Ureter (tissue), 1 donor: ENCODE measurements around the gene CACNA1B. TPM values are rescaled to one million over a fixed set of nuclear protein-coding genes. Genes with fewer than 3 reads are reported as not detected.

ENCODE experiments used
- DNase-seq: peaks from one replicate; pipeline ENCODE4 v3.0.0-alpha.2; 2020; ENCODE audit warnings: low spot score
- total RNA-seq: library from RNA; stranded (reverse); gene quantifications from one replicate; pipeline ENCODE4 v1.2.4, GENCODE V29; 2023
- donor health status: DM: yes; HTN: yes; CAD: no.

The CACNA1B gene
- total RNA-seq, 1 donor from 2014 or later: 0.23 TPM

GRCh38 chr9:137918331-137919094 lies 40.9 kb downstream of the CACNA1B start:
- no peak for DNase-seq

- DNase-seq: no peak
Observed at GRCh38 chr9:137919095-137919465, 41.5 kb downstream of the CACNA1B start.

- no peak for DNase-seq
Observed at GRCh38 chr9:137919649-137920141, 42.1 kb downstream of the CACNA1B start.

GRCh38 chr9:137920753-137921152 lies 43.2 kb downstream of the CACNA1B start:
- DNase-seq: no peak

GRCh38 chr9:137924169-137924568 lies 46.6 kb downstream of the CACNA1B start:
- no peak for DNase-seq

- no peak for DNase-seq
Observed at GRCh38 chr9:137924761-137925369, 47.3 kb downstream of the CACNA1B start.

DNA sequence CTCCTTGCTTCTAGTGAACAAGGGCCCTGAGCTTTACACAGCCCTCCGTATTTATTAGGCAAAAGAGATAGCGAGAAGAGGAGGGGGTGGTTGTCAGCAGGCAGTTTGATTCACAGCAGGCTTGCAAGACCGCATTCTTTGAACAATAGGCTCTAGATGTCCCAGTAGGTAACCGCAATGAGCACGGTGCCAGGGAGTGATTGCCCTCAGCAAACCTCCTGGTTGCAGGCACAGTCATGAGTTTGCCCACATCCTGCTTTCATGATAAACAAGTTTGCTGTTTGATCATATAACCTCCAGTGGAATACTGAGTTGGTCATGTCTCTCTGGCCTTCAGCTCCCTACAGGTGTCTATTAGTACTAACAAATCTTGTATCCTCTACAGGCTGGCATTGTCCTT lies 66.1 kb downstream of the CACNA1B start:
- no peak for DNase-seq

DNA sequence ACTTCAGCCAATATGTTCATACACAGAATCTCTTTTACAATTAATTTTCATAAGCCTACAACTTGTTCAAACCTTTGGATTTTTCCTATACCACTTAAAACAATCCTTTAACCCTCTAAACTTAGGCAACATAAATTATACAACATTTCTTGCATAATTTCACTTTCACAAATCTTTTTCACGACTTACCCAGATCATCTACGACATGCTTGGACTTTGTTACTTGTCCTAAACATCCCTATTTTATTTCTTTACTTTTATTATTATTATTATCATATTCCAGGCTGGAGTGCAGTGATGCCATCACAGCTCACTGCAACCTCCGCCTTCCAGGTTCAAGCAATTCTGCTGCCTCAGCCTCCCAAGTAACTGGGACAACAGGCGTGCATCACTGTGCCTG lies 68.0 kb downstream of the CACNA1B start:
- no peak for DNase-seq

DNA sequence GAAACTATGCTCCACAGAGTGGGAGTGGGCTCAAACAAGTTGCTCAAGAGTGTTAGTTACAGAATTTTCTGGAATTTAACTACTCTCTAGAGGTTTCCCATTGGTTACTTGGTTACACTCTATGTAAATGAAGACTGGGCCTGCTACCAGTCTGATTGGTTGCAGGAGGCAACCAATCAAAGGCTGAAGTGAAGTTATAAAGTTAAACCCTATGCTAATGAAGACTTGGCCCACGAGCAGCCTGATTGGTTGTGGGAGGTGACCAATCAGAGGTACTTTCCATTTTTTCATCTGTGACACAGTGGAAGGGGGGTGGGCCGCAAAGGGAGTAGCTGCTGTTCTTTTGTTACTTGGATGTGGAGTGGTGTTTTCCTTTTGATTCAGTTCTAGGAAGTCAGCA lies 69.4 kb downstream of the CACNA1B start:
- no peak for DNase-seq

DNA sequence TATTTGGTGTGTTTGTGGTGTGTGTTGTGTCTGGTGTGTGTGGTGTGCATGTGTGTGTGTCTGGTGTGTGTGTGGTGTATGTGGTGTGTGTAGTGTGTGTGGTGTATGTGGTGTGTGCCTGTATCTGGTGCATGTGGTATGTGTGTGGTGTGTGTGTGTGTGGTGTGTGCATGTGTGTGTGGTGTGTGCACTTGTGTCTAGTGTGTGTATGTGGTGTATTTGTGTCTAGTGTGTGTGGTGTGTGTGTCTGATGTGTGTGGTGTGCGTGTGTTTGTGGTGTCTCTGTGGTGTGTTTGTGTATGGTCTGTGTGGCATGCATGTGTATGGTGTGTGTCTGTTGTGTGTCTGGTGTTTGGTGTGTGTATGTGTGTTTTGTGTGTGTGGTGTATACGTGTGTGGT lies 71.1 kb downstream of the CACNA1B start:
- DNase-seq: no peak

GRCh38 chr9:137949260-137949659 lies 71.7 kb downstream of the CACNA1B start:
- no peak for DNase-seq

GRCh38 chr9:137951107-137951506 lies 73.5 kb downstream of the CACNA1B start:
- no peak for DNase-seq

DNA sequence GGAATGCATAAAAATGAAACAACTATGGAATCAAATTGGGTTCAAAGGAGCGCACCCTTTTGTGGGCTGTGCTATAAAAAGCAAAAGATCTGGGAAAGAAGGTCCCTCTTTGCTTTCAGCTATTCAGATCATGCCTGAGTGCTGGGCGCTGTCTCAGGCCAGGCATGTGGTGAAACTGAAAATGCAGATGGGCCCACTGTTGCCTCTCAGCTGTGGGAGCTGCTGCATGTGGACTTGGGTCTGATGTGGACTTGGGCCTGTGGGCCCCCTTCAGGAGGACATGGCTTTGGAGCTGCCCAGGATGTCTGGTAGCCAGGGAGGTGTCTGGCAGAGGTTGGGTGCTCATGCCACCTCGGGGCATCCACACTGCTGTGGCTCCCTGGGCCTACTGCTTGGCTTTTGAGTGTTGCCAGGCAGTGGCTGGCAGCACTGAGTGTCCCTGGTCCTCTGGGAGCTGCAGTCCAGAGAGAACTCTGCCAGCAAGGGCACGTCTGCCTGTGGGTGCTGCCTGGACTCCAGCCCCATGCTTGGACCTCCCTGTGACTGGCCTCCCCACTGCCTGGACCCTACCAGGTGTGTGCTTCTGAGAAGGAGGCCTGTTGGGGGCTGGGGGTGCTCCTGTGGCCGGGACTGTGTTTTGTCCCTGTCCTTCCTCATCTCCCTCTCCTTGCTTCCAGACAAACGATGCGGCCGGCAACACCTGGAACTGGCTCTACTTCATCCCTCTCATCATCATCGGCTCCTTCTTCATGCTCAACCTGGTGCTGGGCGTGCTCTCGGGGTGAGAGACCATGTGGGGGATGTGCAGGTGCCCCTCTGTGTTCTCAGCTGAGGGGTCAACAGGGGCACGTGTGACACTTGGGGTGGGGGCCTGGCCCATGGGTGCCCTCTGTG lies 74.3 kb downstream of the CACNA1B start:
- no peak for DNase-seq

- DNase-seq: no peak
Observed at GRCh38 chr9:137952976-137953666, 75.5 kb downstream of the CACNA1B start.

DNA sequence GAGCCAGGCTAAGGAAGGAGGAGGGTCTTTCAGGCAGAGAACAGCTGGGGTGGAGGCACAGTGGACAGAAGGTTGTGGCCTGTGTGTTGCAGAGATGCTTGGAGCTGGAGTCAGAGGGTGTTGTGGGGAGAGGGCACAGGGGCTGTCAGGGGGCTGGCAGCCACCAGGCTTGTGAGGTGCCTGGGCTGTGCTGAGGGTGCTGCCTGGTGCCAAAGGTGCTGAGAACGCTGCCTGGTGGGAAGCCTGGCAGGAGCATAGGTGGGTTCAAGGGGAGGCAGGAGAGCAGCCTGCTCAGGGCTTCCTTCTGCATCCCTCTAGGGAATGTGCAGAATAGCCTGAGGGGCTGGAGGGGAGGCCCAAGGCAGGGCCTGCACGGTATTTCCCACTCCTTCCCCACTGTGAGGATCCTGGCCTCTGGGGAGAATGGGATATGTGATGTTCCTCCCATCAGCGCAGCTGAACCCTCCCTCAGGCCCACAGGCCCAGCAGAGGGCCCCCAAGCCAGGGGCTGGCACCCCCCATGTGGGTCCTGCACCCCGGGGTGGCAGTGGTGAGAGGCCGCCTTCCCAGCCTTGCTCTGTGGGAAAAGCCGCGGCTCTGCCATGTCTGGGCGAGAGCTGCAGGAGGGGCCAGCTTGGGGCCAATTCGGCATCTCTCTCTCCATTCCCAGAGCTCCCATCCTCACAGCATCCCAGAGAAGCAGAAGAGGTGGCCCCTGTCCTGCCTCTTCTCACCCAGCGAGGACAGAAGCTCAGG lies 76.3 kb downstream of the CACNA1B start:
- no peak for DNase-seq

DNA sequence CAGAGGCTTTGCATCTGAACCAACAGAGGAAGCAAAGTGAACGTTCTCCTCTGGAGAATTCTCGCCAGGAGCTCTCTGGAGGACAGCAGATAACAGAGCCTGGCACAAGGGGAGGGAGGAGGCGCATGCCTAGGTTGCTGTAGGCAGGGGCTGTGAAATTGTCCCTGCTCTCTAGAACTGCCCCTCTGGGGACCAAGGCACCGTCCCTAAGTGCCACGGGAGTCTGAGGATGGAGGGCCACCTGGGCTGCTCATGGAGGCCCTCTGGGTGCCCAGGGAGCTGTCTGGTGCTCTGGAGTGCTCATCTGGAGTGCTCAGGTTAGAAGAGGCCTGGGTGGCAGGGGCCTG lies 77.6 kb downstream of the CACNA1B start:
- no peak for DNase-seq

GRCh38 chr9:137955586-137955985 lies 78.0 kb downstream of the CACNA1B start:
- DNase-seq: no peak

GRCh38 chr9:137956039-137956438 lies 78.5 kb downstream of the CACNA1B start:
- DNase-seq: no peak

- DNase-seq: no peak
Observed at GRCh38 chr9:137956688-137957385, 79.3 kb downstream of the CACNA1B start.

GRCh38 chr9:137959641-137960411 lies 82.2 kb downstream of the CACNA1B start:
- DNase-seq: no peak
